A673 (cell line): ENCODE results near the gene CDH20. TPM values are rescaled to one million over a fixed set of nuclear protein-coding genes. Genes with fewer than 3 reads are reported as not detected.

Source experiments
- BruUV-seq: library from RNA; stranded (reverse); fragments of 400-500 nt; replicated peaks from 2 replicates; lab custom pipeline; 2021; lab: Mats Ljungman, UMichigan
- CTCF ChIA-PET: fragments of 300-600 bp; sonication (Branson Sonifier 250); formaldehyde crosslinking; loops from one replicate; lab custom pipeline; 2022; ENCODE audit warnings: antibody characterized with exemption; lab: Charles Lee
- POLR2A ChIA-PET: fragments of 300-600 bp; sonication (Branson Sonifier 250); formaldehyde crosslinking; loops from one replicate; lab custom pipeline; 2022; ENCODE audit warnings: antibody characterized with exemption; ENCODE audit not compliant: low non-redundant PET; lab: Charles Lee
- DNase-seq: peaks from one replicate; pipeline ENCODE4 v3.0.0-alpha.2; 2015; ENCODE audit warnings: low spot score
- H3K27ac ChIP-seq: fragments of 200-600 bp; sonication (generic); 2 replicates; pipeline ENCODE4 v1.5.1; 2016; ENCODE audit warnings: mixed run types, low read depth, mild to moderate bottlenecking, mixed read lengths, antibody characterized with exemption, low read length; ENCODE audit not compliant: poor library complexity, severe bottlenecking
- H3K27me3 ChIP-seq: fragments of 200-600 bp; sonication (generic); replicated peaks from 2 replicates; pipeline ENCODE4 v1.6.1; 2017; ENCODE audit warnings: mixed run types, low read depth, mild to moderate bottlenecking, mixed read lengths, antibody characterized with exemption, low read length; ENCODE audit not compliant: insufficient read depth, poor library complexity
- H3K36me3 ChIP-seq: fragments of 200-600 bp; sonication (generic); 2 replicates; pipeline ENCODE4 v1.6.1; 2016; ENCODE audit warnings: mixed run types, mild to moderate bottlenecking, mixed read lengths, antibody characterized with exemption, low read length; ENCODE audit not compliant: insufficient read depth, poor library complexity, severe bottlenecking
- H3K4me1 ChIP-seq: fragments of 200-600 bp; sonication (generic); 2 replicates; pipeline ENCODE4 v1.6.1; 2017; ENCODE audit warnings: mixed run types, mild to moderate bottlenecking, mixed read lengths, antibody characterized with exemption, low read length; ENCODE audit not compliant: insufficient read depth, poor library complexity, severe bottlenecking
- H3K4me3 ChIP-seq: fragments of 200-600 bp; sonication (generic); 2 replicates; pipeline ENCODE4 v1.5.1; 2016; ENCODE audit warnings: low read depth, mixed run types, mild to moderate bottlenecking, mixed read lengths, low read length; ENCODE audit not compliant: poor library complexity, severe bottlenecking
- H3K9me3 ChIP-seq: fragments of 200-600 bp; sonication (generic); 2 replicates; pipeline ENCODE4 v1.6.1; 2016; ENCODE audit warnings: mixed run types, low read depth, mild to moderate bottlenecking, mixed read lengths, antibody characterized with exemption, low read length; ENCODE audit not compliant: poor library complexity, severe bottlenecking
- EZH2 ChIP-seq: fragments of 200-600 bp; sonication (generic); IDR thresholded peaks from 2 replicates; pipeline ENCODE4 v1.6.1; 2017; ENCODE audit warnings: borderline replicate concordance, low read depth, mild to moderate bottlenecking, mixed read lengths, antibody characterized with exemption, low read length; ENCODE audit not compliant: poor library complexity, severe bottlenecking
- intact Hi-C: fragments of 100-400 bp; cut with micrococcal nuclease; formaldehyde crosslinking; loops from one replicate; pipeline ENCODE4 v1.10.0; 2022; ENCODE audit not compliant: unreplicated experiment
- total RNA-seq: library from RNA; stranded (reverse); gene quantifications from 2 replicates; pipeline ENCODE4 v1.2.3, GENCODE V29; 2021
- TF ChIP-seq, protein P1 (sequence below): fragments of 300-800, 200-600 bp; sonication (generic); conservative IDR thresholded peaks from 2 replicates; pipeline ENCODE4 v1.5.1; 2017; ENCODE audit warnings: low read depth, mild to moderate bottlenecking, antibody characterized with exemption, low read length, moderate library complexity, mixed read lengths

CDH20 gene
- total RNA-seq, 1 experiment from 2014 or later, result 0.21 TPM

DNA sequence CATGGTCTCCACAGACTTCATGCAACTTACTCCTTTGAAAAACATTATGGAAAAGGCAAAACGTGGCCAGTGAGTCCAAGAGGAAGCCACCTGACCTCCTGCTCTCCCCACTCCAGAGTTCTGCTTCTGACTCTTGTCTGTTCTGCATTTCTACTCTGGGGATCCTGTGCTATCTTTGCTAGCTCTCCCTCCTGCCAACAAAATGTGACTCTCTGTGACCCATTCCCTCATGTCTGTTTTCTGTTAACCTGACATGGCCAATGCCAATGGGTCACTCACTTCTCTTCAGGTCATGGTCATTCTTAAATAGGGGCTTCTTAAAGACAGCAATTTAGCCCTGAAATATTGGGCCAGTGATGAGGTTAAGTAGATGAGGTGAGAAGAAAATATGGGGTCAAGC lies 210.3 kb downstream of the CDH20 start:
- intact Hi-C loops, result no loop called here
- ChIA-PET POLR2A (no interaction called here), CTCF (no interaction called here)
- H3K9me3 ChIP-seq, result no peaks in the 10 kb centered on the region
- H3K4me3 ChIP-seq, result no peak overlapping the region
- no peaks in the 10 kb centered on the region for H3K36me3 ChIP-seq
- no peak for TF ChIP-seq EZH2
- TF ChIP-seq, protein P1, sequence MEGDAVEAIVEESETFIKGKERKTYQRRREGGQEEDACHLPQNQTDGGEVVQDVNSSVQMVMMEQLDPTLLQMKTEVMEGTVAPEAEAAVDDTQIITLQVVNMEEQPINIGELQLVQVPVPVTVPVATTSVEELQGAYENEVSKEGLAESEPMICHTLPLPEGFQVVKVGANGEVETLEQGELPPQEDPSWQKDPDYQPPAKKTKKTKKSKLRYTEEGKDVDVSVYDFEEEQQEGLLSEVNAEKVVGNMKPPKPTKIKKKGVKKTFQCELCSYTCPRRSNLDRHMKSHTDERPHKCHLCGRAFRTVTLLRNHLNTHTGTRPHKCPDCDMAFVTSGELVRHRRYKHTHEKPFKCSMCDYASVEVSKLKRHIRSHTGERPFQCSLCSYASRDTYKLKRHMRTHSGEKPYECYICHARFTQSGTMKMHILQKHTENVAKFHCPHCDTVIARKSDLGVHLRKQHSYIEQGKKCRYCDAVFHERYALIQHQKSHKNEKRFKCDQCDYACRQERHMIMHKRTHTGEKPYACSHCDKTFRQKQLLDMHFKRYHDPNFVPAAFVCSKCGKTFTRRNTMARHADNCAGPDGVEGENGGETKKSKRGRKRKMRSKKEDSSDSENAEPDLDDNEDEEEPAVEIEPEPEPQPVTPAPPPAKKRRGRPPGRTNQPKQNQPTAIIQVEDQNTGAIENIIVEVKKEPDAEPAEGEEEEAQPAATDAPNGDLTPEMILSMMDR, result no peak
- peaks cover 4% of the 10 kb centered on the region for H3K4me1 ChIP-seq
- no peak for DNase-seq
- H3K27me3 ChIP-seq, result no peaks in the 10 kb centered on the region
- no TSS peak for BruUV-seq
- no peak overlapping the region for H3K27ac ChIP-seq

- ChIA-PET POLR2A (no interaction called here), CTCF (no interaction called here)
- no TSS peak for BruUV-seq
Observed at GRCh38 chr18:61544178-61544577, 210.9 kb downstream of the CDH20 start.

GRCh38 chr18:61545281-61546245 lies 212.3 kb downstream of the CDH20 start:
- Histone ChIP-seq H3K4me1 (peaks cover 4% of the 10 kb centered on the region), H3K4me3 (no peak overlapping the region), H3K27me3 (no peaks in the 10 kb centered on the region), H3K36me3 (no peaks in the 10 kb centered on the region), H3K27ac (no peak overlapping the region), H3K9me3 (no peaks in the 10 kb centered on the region)
- no peak for DNase-seq
- TF ChIP-seq EZH2, result no peak
- TF ChIP-seq, protein P1, result no peak
- no TSS peak for BruUV-seq
- intact Hi-C loops, result no loop called here
- CTCF ChIA-PET, result no interaction called here
- POLR2A ChIA-PET, result no interaction called here

More at GRCh38 chr18:61544178-61544577, 210.9 kb downstream of the CDH20 start:
- TF ChIP-seq, protein P1, result no peak
- TF ChIP-seq EZH2, result no peak
- intact Hi-C loops, result no loop called here
- Histone ChIP-seq H3K4me3 (no peak overlapping the region), H3K9me3 (no peaks in the 10 kb centered on the region), H3K36me3 (no peaks in the 10 kb centered on the region), H3K27ac (no peak overlapping the region), H3K27me3 (no peaks in the 10 kb centered on the region), H3K4me1 (peaks cover 4% of the 10 kb centered on the region)
- DNase-seq, result no peak
